ENCODE data around the gene PRDM16. TPM values are rescaled to one million over a fixed set of nuclear protein-coding genes. Genes with fewer than 3 reads are reported as not detected.

Gene PRDM16
- total and polyA plus RNA-seq, 4 donors = 0.05 to 0.67 (median 0.19) TPM

DNA sequence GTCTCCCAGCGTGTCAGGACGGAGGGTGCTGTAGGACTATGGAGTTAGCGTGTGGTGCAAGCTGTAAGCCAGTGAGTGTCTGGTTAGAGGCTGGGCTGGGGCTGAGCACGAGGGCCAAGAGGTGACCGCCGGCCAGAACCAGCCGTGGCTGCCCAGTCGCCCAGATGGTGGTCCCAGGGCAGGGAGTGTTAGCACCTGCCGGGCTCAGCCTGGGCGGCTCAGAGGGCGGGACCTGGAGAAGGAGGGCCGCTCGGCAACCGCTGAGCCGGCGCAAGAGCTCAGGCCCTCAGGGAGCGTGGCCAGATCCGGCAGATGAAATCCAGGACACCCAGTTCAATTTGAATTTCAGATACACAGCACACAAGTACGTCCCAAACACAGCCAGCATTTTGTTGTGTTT, 87.9 kb downstream of the PRDM16 start:
- TF ChIP-seq GABPA (IDR thresholded peaks at IDR 0.05 in 1 of 2, conservative IDR thresholded peaks at IDR 0.05 in 1 of 2) = no peak
- no peak for TF ChIP-seq REST (IDR thresholded peaks at IDR 0.05)
- TF ChIP-seq NR2F2 (IDR thresholded peaks at IDR 0.05) = no peak
- TF ChIP-seq RAD21 (IDR thresholded peaks at IDR 0.05) = no peak
- DNase-seq (ENCODE audit: low spot score) = no peak
- H3K36me3 ChIP-seq (ENCODE audit: control insufficient read depth in 4 of 4, insufficient read depth in 3 of 4, low read depth in 1 of 4, low read length in 3 of 4) = no peaks in the 10 kb centered on the region
- no peak overlapping the region for H3K4me3 ChIP-seq (ENCODE audit: low read depth in 1 of 3, low read length in 3 of 3)
- H3K9ac ChIP-seq (ENCODE audit: low read depth in 1 of 2, low read length in 2 of 2) = no peak overlapping the region
- WGBS = 93% methylated on average over 19 of the region's 19 CpGs
- no peaks in the 10 kb centered on the region for H3K9me3 ChIP-seq (ENCODE audit: control insufficient read depth in 4 of 4, low read length in 3 of 4)
- H3K27me3 ChIP-seq (ENCODE audit: control insufficient read depth in 4 of 4, insufficient read depth in 4 of 4, low read length in 3 of 4) = no peaks in the 10 kb centered on the region
- no peaks in the 10 kb centered on the region for H3K4me1 ChIP-seq (ENCODE audit: control insufficient read depth in 4 of 4, insufficient read depth in 4 of 4, low read length in 3 of 4)
- H3K27ac ChIP-seq (ENCODE audit: low read depth in 1 of 2, low read length in 2 of 2) = no peak overlapping the region

- TF ChIP-seq REST (IDR thresholded peaks at IDR 0.05) (no peak), RAD21 (IDR thresholded peaks at IDR 0.05) (no peak), MAX (IDR thresholded peaks at IDR 0.05) (no peak), SP1 (IDR thresholded peaks at IDR 0.05) (no peak), ZBTB33 (IDR thresholded peaks at IDR 0.05) (no peak), YY1 (IDR thresholded peaks at IDR 0.05) (no peak), JUND (IDR thresholded peaks at IDR 0.05) (no peak), HNF4G (IDR thresholded peaks at IDR 0.05) (no peak)
- TF ChIP-seq, protein P1, sequence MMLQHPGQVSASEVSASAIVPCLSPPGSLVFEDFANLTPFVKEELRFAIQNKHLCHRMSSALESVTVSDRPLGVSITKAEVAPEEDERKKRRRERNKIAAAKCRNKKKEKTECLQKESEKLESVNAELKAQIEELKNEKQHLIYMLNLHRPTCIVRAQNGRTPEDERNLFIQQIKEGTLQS (IDR thresholded peaks at IDR 0.05) = no peak
- 91% methylated on average over 4 of the region's 4 CpGs for WGBS
- no peaks in the 10 kb centered on the region for H3K36me3 ChIP-seq (ENCODE audit: control insufficient read depth in 4 of 4, insufficient read depth in 3 of 4, low read depth in 1 of 4, low read length in 3 of 4)
- H3K4me1 ChIP-seq (ENCODE audit: control insufficient read depth in 4 of 4, insufficient read depth in 4 of 4, low read length in 3 of 4) = no peaks in the 10 kb centered on the region
- H3K4me3 ChIP-seq (ENCODE audit: low read depth in 1 of 3, low read length in 3 of 3) = no peak overlapping the region
- no peak overlapping the region for H3K27ac ChIP-seq (ENCODE audit: low read depth in 1 of 2, low read length in 2 of 2)
- no peaks in the 10 kb centered on the region for H3K27me3 ChIP-seq (ENCODE audit: control insufficient read depth in 4 of 4, insufficient read depth in 4 of 4, low read length in 3 of 4)
- H3K9me3 ChIP-seq (ENCODE audit: control insufficient read depth in 4 of 4, low read length in 3 of 4) = no peaks in the 10 kb centered on the region
- DNase-seq (ENCODE audit: low spot score) = no peak
- no peak overlapping the region for H3K9ac ChIP-seq (ENCODE audit: low read depth in 1 of 2, low read length in 2 of 2)
Measured at GRCh38 chr1:3158347-3158746, 89.3 kb downstream of the PRDM16 start.
